BLaER1 (cell line): Measurements from ENCODE around the gene OTUD1.

ENCODE experiments used
- H3K27ac ChIP-seq: shearing (Covaris generic); formaldehyde crosslinking; 2 replicates; pipeline ENCODE4 v1.8.1; 2022
- H3K27me3 ChIP-seq: shearing (Covaris generic); formaldehyde crosslinking; 2 replicates; pipeline ENCODE4 v1.8.1; 2022
- H3K36me3 ChIP-seq: shearing (Covaris generic); formaldehyde crosslinking; 2 replicates; pipeline ENCODE4 v1.8.1; 2022
- H3K4me1 ChIP-seq: shearing (Covaris generic); formaldehyde crosslinking; 2 replicates; pipeline ENCODE4 v1.8.1; 2022
- H3K4me2 ChIP-seq: shearing (Covaris generic); formaldehyde crosslinking; 2 replicates; pipeline ENCODE4 v1.8.1; 2022
- H3K4me3 ChIP-seq: shearing (Covaris generic); formaldehyde crosslinking; 2 replicates; pipeline ENCODE4 v1.8.1; 2022
- H3K9ac ChIP-seq: shearing (Covaris generic); formaldehyde crosslinking; 2 replicates; pipeline ENCODE4 v1.8.1; 2022
- H3K9me3 ChIP-seq: shearing (Covaris generic); formaldehyde crosslinking; 2 replicates; pipeline ENCODE4 v1.8.1; 2022
- H4K20me1 ChIP-seq: shearing (Covaris generic); formaldehyde crosslinking; 2 replicates; pipeline ENCODE4 v1.8.1; 2022
- Cebpa-rat ChIP-seq: shearing (Covaris generic); IDR thresholded peaks from 2 replicates; pipeline ENCODE4 v1.8.1; 2022

Gene OTUD1

GRCh38 chr10:23479798-23480473, 41.1 kb downstream of the OTUD1 start:
- Histone ChIP-seq H3K4me1 (peaks cover 23% of the 10 kb centered on the region), H4K20me1 (no peaks in the 10 kb centered on the region)

GRCh38 chr10:23481363-23481961, 42.6 kb downstream of the OTUD1 start:
- Histone ChIP-seq H3K4me2 (no peak overlapping the region), H3K9me3 (no peaks in the 10 kb centered on the region), H3K36me3 (no peaks in the 10 kb centered on the region), H3K4me3 (no peak overlapping the region), H3K27ac (no peak overlapping the region), H3K27me3 (no peaks in the 10 kb centered on the region), H4K20me1 (no peaks in the 10 kb centered on the region), H3K4me1 (peaks cover 15% of the 10 kb centered on the region), H3K9ac (no peak overlapping the region)
- TF ChIP-seq Cebpa-rat = no peak

More at GRCh38 chr10:23479798-23480473, 41.1 kb downstream of the OTUD1 start:
- no peak overlapping the region for H3K9ac ChIP-seq
- TF ChIP-seq Cebpa-rat = peak; percentile 35; the same call in 1 of the 2 replicates
- no peak overlapping the region for H3K27ac ChIP-seq
- H3K36me3 ChIP-seq = no peaks in the 10 kb centered on the region
- no peak overlapping the region for H3K4me3 ChIP-seq
- no peaks in the 10 kb centered on the region for H3K27me3 ChIP-seq
- H3K9me3 ChIP-seq = no peaks in the 10 kb centered on the region
- H3K4me2 ChIP-seq = peak overlapping the region; percentile 39

- Histone ChIP-seq H3K9ac (no peak overlapping the region), H3K27me3 (no peaks in the 10 kb centered on the region), H3K36me3 (no peaks in the 10 kb centered on the region), H3K4me2 (no peak overlapping the region), H3K4me3 (no peak overlapping the region), H3K9me3 (peaks cover 17% of the 10 kb centered on the region), H3K27ac (no peak overlapping the region), H3K4me1 (no peaks in the 10 kb centered on the region), H4K20me1 (no peaks in the 10 kb centered on the region)
- TF ChIP-seq Cebpa-rat = no peak
These were observed 51.2 kb downstream of the OTUD1 start for GRCh38 chr10:23490115-23490514.
